ENCODE results near the gene ZNF33B. TPM values are rescaled to one million over a fixed set of nuclear protein-coding genes. Genes with fewer than 3 reads are reported as not detected.
"Not testable (repeated sequence)": the region's sequence is repeated elsewhere in the genome, so short reads cannot be mapped to it uniquely, and the experiment has no call there.

The ZNF33B gene
- total RNA-seq (2014; rRNA removed; shearing (Covaris generic); ENCODE audit: low replicate concordance), result 4.2 and 5.1 TPM in 2 replicates

DNA sequence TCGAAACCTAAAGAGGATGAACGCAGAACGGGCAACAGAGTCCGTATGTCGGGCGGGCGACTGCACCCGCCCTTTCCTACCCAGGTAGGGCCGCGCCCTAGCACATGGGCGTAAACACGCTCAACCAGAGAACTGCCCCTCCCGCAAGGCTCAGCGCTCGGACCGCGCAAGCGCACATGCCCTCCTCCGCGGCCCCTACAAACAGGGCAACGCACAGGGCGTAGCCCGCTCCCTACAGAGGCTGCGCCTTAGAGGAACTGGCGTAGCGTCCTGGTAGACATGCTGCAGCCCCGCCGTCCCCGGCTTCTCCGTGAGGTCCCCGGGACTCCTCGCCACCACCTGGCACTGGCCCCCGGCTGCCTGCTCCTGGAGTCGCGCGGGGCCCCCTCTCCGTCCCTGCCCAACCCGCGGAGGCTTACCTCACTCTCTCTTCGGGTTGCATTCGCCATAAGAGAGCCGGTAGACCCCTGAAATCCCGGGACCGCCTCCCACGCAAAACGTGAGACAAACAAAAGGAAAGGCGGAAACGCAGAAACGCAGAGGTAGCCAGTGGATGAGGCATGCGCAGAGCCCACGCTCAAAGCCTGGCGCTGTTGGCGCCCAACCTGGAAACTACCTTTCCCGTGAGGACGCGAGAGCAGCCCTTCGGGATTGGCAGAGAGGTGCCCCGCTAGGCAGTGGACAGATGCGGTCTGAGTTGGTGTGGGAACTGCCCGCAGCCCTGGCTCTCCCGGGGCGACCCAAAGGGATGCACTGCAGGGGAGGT lies at the start of gene ZNF33B:
Gene ZNF33B (minus strand): TSS at position 516 of the 766 bp plus-strand sequence. CDS start 1,642 bp downstream, outside the sequence.
- no peaks in the 10 kb centered on the region for H3K27me3 ChIP-seq
- peak; percentile 90 for DNase-seq
- H3K9me3 ChIP-seq, result no peaks in the 10 kb centered on the region
- peak within 1 kb of the TSS; percentile 93 for H3K4me3 ChIP-seq
- H3K36me3 ChIP-seq, result no peaks in the 10 kb centered on the region

GRCh38 chr10:42684517-42684916 lies 46.1 kb upstream of the ZNF33B start:
- Histone ChIP-seq H3K36me3 (no peaks in the 10 kb centered on the region), H3K9me3 (no peaks in the 10 kb centered on the region), H3K4me3 (no peak overlapping the region), H3K27me3 (0 out of 2 replicates have a peak, but pooled peaks cover 2% of the 10 kb centered on the region)
- no peak for DNase-seq

DNA sequence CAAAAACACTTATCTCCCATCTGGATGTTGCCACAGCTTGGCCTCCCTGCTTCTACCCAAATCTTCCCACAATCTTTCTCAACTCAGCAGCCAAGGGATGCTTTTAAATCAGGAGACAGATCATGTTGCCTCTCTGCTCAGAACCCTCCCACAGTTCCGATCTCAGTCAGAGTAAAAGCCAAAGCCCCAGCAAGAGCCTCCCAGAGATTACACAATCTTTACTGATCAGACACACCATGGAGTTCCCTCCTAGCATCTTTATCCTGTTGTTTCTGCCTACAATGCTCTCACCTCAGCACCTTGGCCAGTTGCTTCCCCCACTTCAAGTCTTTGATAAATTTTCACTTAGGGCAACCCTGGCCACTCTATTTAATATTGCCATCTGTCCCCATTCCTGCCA lies 41.9 kb upstream of the ZNF33B start:
- DNase-seq, result no peak
- Histone ChIP-seq H3K36me3 (no peaks in the 10 kb centered on the region), H3K4me3 (no peak overlapping the region), H3K9me3 (no peaks in the 10 kb centered on the region), H3K27me3 (no peaks in the 10 kb centered on the region)

GRCh38 chr10:42665181-42665979 lies 27.0 kb upstream of the ZNF33B start:
- H3K36me3 ChIP-seq, H3K4me3 ChIP-seq: not testable (repeated sequence)

GRCh38 chr10:42654419-42654818 lies 16.0 kb upstream of the ZNF33B start:
- Histone ChIP-seq H3K9me3 (no peaks in the 10 kb centered on the region), H3K36me3 (no peaks in the 10 kb centered on the region), H3K4me3 (no peak overlapping the region), H3K27me3 (no peaks in the 10 kb centered on the region)
- no peak for DNase-seq

More at GRCh38 chr10:42665181-42665979, 27.0 kb upstream of the ZNF33B start:
- not testable (repeated sequence) for DNase-seq, H3K9me3 ChIP-seq, H3K27me3 ChIP-seq

GRCh38 chr10:42652858-42653257 lies 14.5 kb upstream of the ZNF33B start:
- no peaks in the 10 kb centered on the region for H3K36me3 ChIP-seq
- H3K9me3 ChIP-seq, result no peaks in the 10 kb centered on the region
- H3K27me3 ChIP-seq, result no peaks in the 10 kb centered on the region
- no peak for DNase-seq
- no peak overlapping the region for H3K4me3 ChIP-seq

- DNase-seq, result no peak
- Histone ChIP-seq H3K36me3 (no peaks in the 10 kb centered on the region), H3K4me3 (no peak overlapping the region), H3K9me3 (no peaks in the 10 kb centered on the region), H3K27me3 (no peaks in the 10 kb centered on the region)
Measured at GRCh38 chr10:42650374-42650773, 12.0 kb upstream of the ZNF33B start.

- no peaks in the 10 kb centered on the region for H3K9me3 ChIP-seq
- no peak overlapping the region for H3K4me3 ChIP-seq
- H3K36me3 ChIP-seq, result no peaks in the 10 kb centered on the region
- no peaks in the 10 kb centered on the region for H3K27me3 ChIP-seq
- no peak for DNase-seq
Measured at GRCh38 chr10:42648512-42648911, 10.1 kb upstream of the ZNF33B start.

- Histone ChIP-seq H3K27me3 (no peaks in the 10 kb centered on the region), H3K4me3 (no peak overlapping the region), H3K36me3 (no peaks in the 10 kb centered on the region), H3K9me3 (no peaks in the 10 kb centered on the region)
- no peak for DNase-seq
Measured at GRCh38 chr10:42646687-42647640, 8.6 kb upstream of the ZNF33B start.

DNA sequence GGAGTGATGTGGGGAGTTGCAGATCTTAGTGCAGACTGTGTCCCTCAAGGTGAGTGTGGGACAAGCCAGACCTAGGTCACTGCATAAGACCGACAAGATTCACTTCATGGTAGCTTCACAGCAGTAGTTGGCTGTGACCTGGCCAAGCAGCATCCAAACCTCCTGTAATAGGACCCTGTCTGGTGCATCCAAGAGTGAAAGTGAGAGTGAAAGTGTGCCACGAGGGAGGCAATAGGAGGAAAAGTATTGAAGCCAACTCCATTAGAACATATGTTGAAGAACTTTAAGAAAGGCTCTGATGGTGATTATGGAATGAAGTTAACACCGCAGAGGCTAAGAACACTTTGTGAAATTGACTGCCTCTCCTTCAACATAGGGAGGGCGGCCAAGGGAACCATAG lies 7.8 kb upstream of the ZNF33B start:
- no peak for DNase-seq
- no peak overlapping the region for H3K4me3 ChIP-seq
- H3K27me3 ChIP-seq, result no peaks in the 10 kb centered on the region
- H3K9me3 ChIP-seq, result no peaks in the 10 kb centered on the region
- no peaks in the 10 kb centered on the region for H3K36me3 ChIP-seq

- H3K36me3 ChIP-seq, result no peaks in the 10 kb centered on the region
- no peak for DNase-seq
- no peaks in the 10 kb centered on the region for H3K27me3 ChIP-seq
- H3K4me3 ChIP-seq, result no peak overlapping the region
- no peaks in the 10 kb centered on the region for H3K9me3 ChIP-seq
Measured at GRCh38 chr10:42645516-42645915, 7.1 kb upstream of the ZNF33B start.

DNA sequence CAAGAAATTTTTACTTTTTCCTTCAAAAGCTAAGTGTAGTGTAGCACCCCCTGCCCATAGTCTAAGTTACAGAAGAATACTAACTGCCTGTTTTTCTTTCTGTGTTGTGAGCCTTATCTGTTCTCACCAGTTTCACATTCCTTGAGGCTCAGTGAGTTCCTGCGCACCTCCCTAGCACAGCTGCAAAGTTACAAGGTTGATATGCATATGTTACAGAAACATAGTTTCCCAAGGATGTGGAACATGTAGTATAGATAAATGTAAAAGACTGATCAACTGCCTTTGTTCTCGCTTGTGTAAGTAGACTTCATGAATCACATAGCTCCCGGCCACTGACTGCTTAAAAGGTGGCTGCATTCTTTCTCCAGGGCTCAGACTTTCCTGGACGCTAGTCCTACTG lies 6.7 kb upstream of the ZNF33B start:
- Histone ChIP-seq H3K9me3 (no peaks in the 10 kb centered on the region), H3K27me3 (no peaks in the 10 kb centered on the region), H3K36me3 (no peaks in the 10 kb centered on the region), H3K4me3 (no peak overlapping the region)
- no peak for DNase-seq

GRCh38 chr10:42640610-42641229 lies 2.4 kb upstream of the ZNF33B start:
- no peak for DNase-seq
- H3K36me3 ChIP-seq, result no peaks in the 10 kb centered on the region
- no peak overlapping the region for H3K4me3 ChIP-seq
- no peaks in the 10 kb centered on the region for H3K27me3 ChIP-seq
- no peaks in the 10 kb centered on the region for H3K9me3 ChIP-seq

DNA sequence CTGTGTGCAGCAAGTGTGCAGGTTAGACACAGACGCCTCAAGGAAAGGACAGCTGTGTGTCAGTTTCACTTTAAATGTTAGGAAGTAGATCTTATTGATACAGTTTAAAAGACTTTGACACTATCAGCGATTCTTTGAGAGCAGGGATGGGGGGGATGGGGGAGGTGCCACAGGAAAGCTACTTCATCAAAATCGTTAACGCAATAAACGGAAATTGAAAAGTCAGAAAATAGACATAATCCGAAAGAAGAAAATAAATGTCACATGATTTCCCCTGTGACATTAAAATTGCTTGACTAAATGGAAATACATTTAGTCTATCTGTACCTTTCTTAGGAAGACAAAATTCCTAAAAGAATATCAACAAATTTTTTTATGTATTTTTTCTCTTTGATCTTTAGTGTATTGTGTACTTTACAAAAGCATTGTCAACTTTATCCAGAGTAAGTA lies 476 bp upstream of the ZNF33B start:
- no peaks in the 10 kb centered on the region for H3K9me3 ChIP-seq
- H3K27me3 ChIP-seq, result no peaks in the 10 kb centered on the region
- no peak for DNase-seq
- H3K4me3 ChIP-seq, result peak overlapping the region; percentile 93
- no peaks in the 10 kb centered on the region for H3K36me3 ChIP-seq

GRCh38 chr10:42637648-42638054 lies 719 bp downstream of the ZNF33B start:
- Histone ChIP-seq H3K4me3 (peak overlapping the region; percentile 93), H3K36me3 (no peaks in the 10 kb centered on the region), H3K9me3 (no peaks in the 10 kb centered on the region), H3K27me3 (no peaks in the 10 kb centered on the region)
- DNase-seq, result no peak

DNA sequence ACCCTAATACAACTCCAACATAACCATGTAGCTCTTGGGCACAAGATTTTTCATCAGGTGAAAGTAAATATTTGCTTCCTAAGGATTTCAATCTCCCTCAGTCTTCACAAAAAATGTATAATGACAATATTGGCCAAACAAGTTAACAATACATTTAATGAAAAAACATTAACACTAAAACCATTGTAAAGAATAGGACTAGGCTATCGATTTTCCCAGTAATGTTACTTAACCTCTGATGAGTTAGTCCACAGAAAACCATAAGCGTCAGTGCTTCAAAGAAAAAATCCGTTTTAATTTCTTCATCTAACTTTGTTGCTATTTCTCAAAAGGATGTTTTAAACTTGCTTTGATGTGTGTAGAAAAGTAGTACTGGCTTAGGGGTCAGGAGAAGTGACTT lies 1.2 kb downstream of the ZNF33B start:
- Histone ChIP-seq H3K36me3 (no peaks in the 10 kb centered on the region), H3K4me3 (peak overlapping the region; percentile 93), H3K9me3 (no peaks in the 10 kb centered on the region), H3K27me3 (no peaks in the 10 kb centered on the region)
- no peak for DNase-seq
